Measurements from ENCODE around the gene MYBL2. TPM values are rescaled to one million over a fixed set of nuclear protein-coding genes. Genes with fewer than 3 reads are reported as not detected.
A peak's percentile ranks its signal among the peaks of the same experiment; 100 is the strongest.

The MYBL2 gene
- total RNA-seq, 3 donors from 2014 or later (not counting 1 experiment from before 2014, with no cell fraction given), result 1.6 to 2.4 (median 1.7) TPM

- H3K4me3 Mint-ChIP-seq, result no peak overlapping the region
- intact Hi-C loops (cut with micrococcal nuclease), result no loop called here
- H3K36me3 Mint-ChIP-seq, result no peaks in the 10 kb centered on the region
These were observed 64.6 kb downstream of the MYBL2 start for GRCh38 chr20:43731469-43731868.

GRCh38 chr20:43731927-43732326 lies 65.0 kb downstream of the MYBL2 start:
- ATAC-seq (no peak), DNase-seq (no peak)
- H3K27me3 ChIP-seq (ENCODE audit: control insufficient read depth, insufficient read depth, low read length), result no peaks in the 10 kb centered on the region
- Mint-ChIP-seq H3K4me1 (peaks cover 4 to 10% of the 10 kb centered on the region in 2 donors), H3K9me3 (no peaks in the 10 kb centered on the region), H3K36me3 (no peaks in the 10 kb centered on the region), H3K27ac (no peak overlapping the region), H3K27me3 (ENCODE audit: low read depth in 2 of 2) (peaks cover 0 to 2% of the 10 kb centered on the region in 2 donors), H3K4me3 (no peak overlapping the region)
- intact Hi-C loops (cut with micrococcal nuclease), result no loop called here
- no peaks in the 10 kb centered on the region for H3K9me3 ChIP-seq (ENCODE audit: control insufficient read depth, insufficient read depth, low read length)
- H3K27ac ChIP-seq (ENCODE audit: low read length), result no peak overlapping the region
- H3K4me1 ChIP-seq (ENCODE audit: control insufficient read depth, insufficient read depth, low read length), result no peaks in the 10 kb centered on the region
- 92% methylated on average over 5 of the region's 5 CpGs for WGBS (ENCODE audit: insufficient coverage)
- H3K36me3 ChIP-seq (ENCODE audit: control insufficient read depth, insufficient read depth, low read length), result no peaks in the 10 kb centered on the region
- TF ChIP-seq CTCF (IDR thresholded peaks at IDR 0.05), result no peak
- no peak overlapping the region for H3K4me3 ChIP-seq (ENCODE audit: low read length)

More at GRCh38 chr20:43731469-43731868, 64.6 kb downstream of the MYBL2 start:
- no peak overlapping the region for H3K27ac ChIP-seq (ENCODE audit: low read length)
- no peaks in the 10 kb centered on the region for H3K4me1 ChIP-seq (ENCODE audit: control insufficient read depth, insufficient read depth, low read length)
- TF ChIP-seq CTCF (IDR thresholded peaks at IDR 0.05), result no peak
- no peak overlapping the region for H3K4me3 ChIP-seq (ENCODE audit: low read length)
- no peaks in the 10 kb centered on the region for H3K9me3 Mint-ChIP-seq
- H3K9me3 ChIP-seq (ENCODE audit: control insufficient read depth, insufficient read depth, low read length), result no peaks in the 10 kb centered on the region
- no peaks in the 10 kb centered on the region for H3K27me3 ChIP-seq (ENCODE audit: control insufficient read depth, insufficient read depth, low read length)
- H3K4me1 Mint-ChIP-seq, result peaks cover 0 to 6% of the 10 kb centered on the region in 2 donors
- peaks cover 0 to 2% of the 10 kb centered on the region in 2 donors for H3K27me3 Mint-ChIP-seq (ENCODE audit: low read depth in 2 of 2)
- H3K27ac Mint-ChIP-seq, result no peak overlapping the region
- DNase-seq, result no peak
- WGBS (ENCODE audit: insufficient coverage), result 76% methylated on average over 7 of the region's 7 CpGs
- no peak for ATAC-seq
- H3K36me3 ChIP-seq (ENCODE audit: control insufficient read depth, insufficient read depth, low read length), result no peaks in the 10 kb centered on the region

GRCh38 chr20:43736588-43737158 lies 69.8 kb downstream of the MYBL2 start:
- DNase-seq, result peak in 1 of 2 donors; percentile 46

More at GRCh38 chr20:43736588-43737158, 69.8 kb downstream of the MYBL2 start:
- H3K4me1 Mint-ChIP-seq, result peaks cover 7 to 9% of the 10 kb centered on the region in 2 donors
- H3K27me3 Mint-ChIP-seq (ENCODE audit: low read depth in 2 of 2), result peaks cover 0 to 11% of the 10 kb centered on the region in 2 donors
- Histone ChIP-seq H3K4me1 (ENCODE audit: control insufficient read depth, insufficient read depth, low read length) (no peaks in the 10 kb centered on the region), H3K27me3 (ENCODE audit: control insufficient read depth, insufficient read depth, low read length) (no peaks in the 10 kb centered on the region), H3K9me3 (ENCODE audit: control insufficient read depth, insufficient read depth, low read length) (no peaks in the 10 kb centered on the region), H3K4me3 (ENCODE audit: low read length) (no peak overlapping the region), H3K36me3 (ENCODE audit: control insufficient read depth, insufficient read depth, low read length) (no peaks in the 10 kb centered on the region), H3K27ac (ENCODE audit: low read length) (no peak overlapping the region)
- ATAC-seq, result peak; percentile 57 to 80 (median 78)
- peak overlapping the region in 1 of 2 donors; percentile 45 for H3K27ac Mint-ChIP-seq
- H3K36me3 Mint-ChIP-seq, result no peaks in the 10 kb centered on the region
- TF ChIP-seq CTCF (IDR thresholded peaks at IDR 0.05), result no peak
- H3K4me3 Mint-ChIP-seq, result no peak overlapping the region
- intact Hi-C loops (cut with micrococcal nuclease), result no loop called here
- 34% methylated on average over 2 of the region's 2 CpGs for WGBS (ENCODE audit: insufficient coverage)
- H3K9me3 Mint-ChIP-seq, result no peaks in the 10 kb centered on the region
